HCT116 (cell line): Measurements from ENCODE around the gene GP1BA. TPM values are rescaled to one million over a fixed set of nuclear protein-coding genes. Genes with fewer than 3 reads are reported as not detected.

ENCODE experiments used
- ATAC-seq: fragments of 200-7000 bp; cut with Tn5 transposase; 2 replicates; pipeline ENCODE4 v1.9.1; 2020; ENCODE audit warnings: mild to moderate bottlenecking, moderate library complexity
- BruUV-seq: library from RNA; stranded (reverse); fragments of 400-500 nt; replicated peaks from 2 replicates; lab custom pipeline; 2021; lab: Mats Ljungman, UMichigan
- CTCF ChIA-PET: fragments of 300-600 bp; sonication (Branson Sonifier 250); formaldehyde crosslinking; loops from one replicate; lab custom pipeline; 2021; ENCODE audit warnings: antibody characterized with exemption; lab: Charles Lee
- POLR2A ChIA-PET: fragments of 300-600, 350-600 bp; sonication (Branson Sonifier 250); formaldehyde crosslinking; loops from one replicate; lab custom pipeline; 2021; ENCODE audit warnings: antibody characterized with exemption; lab: Charles Lee
- RAD21 ChIA-PET, 2 experiments: fragments of 300-600 bp; sonication (Branson Sonifier 250); formaldehyde crosslinking; loops; one replicate each; lab custom pipeline; 2023; ENCODE audit warnings: low total read pairs in 2 of 2; ENCODE audit not compliant: uncharacterized antibody in 2 of 2, unreplicated experiment in 2 of 2, low non-redundant PET in 1 of 2; lab: Charles Lee
- DNase-seq: peaks from one replicate; pipeline ENCODE4 v3.0.0-alpha.2; 2010; ENCODE audit warnings: low read depth, low spot score
- H2AFZ ChIP-seq: fragments of 200-600 bp; shearing (Covaris generic), sonication (generic); 2 replicates; pipeline ENCODE4 v1.6.1; 2017; ENCODE audit warnings: low read depth, mixed run types, mixed read lengths, antibody characterized with exemption, low read length; ENCODE audit not compliant: poor library complexity, severe bottlenecking
- H3K27ac ChIP-seq: 2 replicates; pipeline ENCODE4 v1.5.1; 2012; ENCODE audit warnings: low read depth, low read length
- H3K27me3 ChIP-seq: fragments of 200-600 bp; sonication (generic); 2 replicates; pipeline ENCODE4 v1.6.1; 2016; ENCODE audit warnings: mixed run types, low read length, mixed read lengths; ENCODE audit not compliant: insufficient read depth
- H3K36me3 ChIP-seq, 2 experiments: fragments of 200-500 bp in 1 of 2; fragments of 200-600 bp in 1 of 2; sonication (Bioruptor generic) in 1 of 2; sonication (generic) in 1 of 2; 2 replicates each; pipeline versions ENCODE4 v1.5.1 to v1.6.1; 2014 to 2016; ENCODE audit warnings: low read length in 2 of 2, inconsistent platforms in 1 of 2, mixed read lengths in 1 of 2, mixed run types in 1 of 2; ENCODE audit not compliant: insufficient read depth in 2 of 2, control insufficient read depth in 1 of 2
- H3K4me1 ChIP-seq, 2 experiments: fragments of 200-600 bp in 1 of 2; sonication (generic) in 1 of 2; 2 replicates each; pipeline versions ENCODE4 v1.5.1 to v1.6.1; 2012 to 2017; ENCODE audit warnings: low read length in 2 of 2, inconsistent platforms in 1 of 2, mild to moderate bottlenecking in 1 of 2, mixed read lengths in 1 of 2, mixed run types in 1 of 2, moderate library complexity in 1 of 2; ENCODE audit not compliant: insufficient read depth in 2 of 2, control insufficient read depth in 1 of 2
- H3K4me2 ChIP-seq: fragments of 200-600 bp; sonication (generic); 2 replicates; pipeline ENCODE4 v1.6.1; 2017; ENCODE audit warnings: mixed run types, low read length, mixed read lengths
- H3K4me3 ChIP-seq, 2 experiments: fragments of 200-600 bp in 1 of 2; sonication (generic) in 1 of 2; replicated peaks in 1 of 2; 2 replicates each; pipeline ENCODE4 v1.5.1; 2011 to 2016; ENCODE audit warnings: low read length in 2 of 2, control low read depth in 1 of 2, low read depth in 1 of 2, mild to moderate bottlenecking in 1 of 2, mixed read lengths in 1 of 2, mixed run types in 1 of 2
- H3K79me2 ChIP-seq: fragments of 200-600 bp; sonication (generic); 2 replicates; pipeline ENCODE4 v1.6.1; 2017; ENCODE audit warnings: mild to moderate bottlenecking, mixed run types, low read length, moderate library complexity, mixed read lengths; ENCODE audit not compliant: insufficient read depth
- H3K9ac ChIP-seq: fragments of 200-600 bp; sonication (generic); 2 replicates; pipeline ENCODE4 v1.6.1; 2016; ENCODE audit warnings: low read length, mixed read lengths
- H3K9me2 ChIP-seq: fragments of 200-600 bp; sonication (generic), shearing (Covaris generic); 2 replicates; pipeline ENCODE4 v1.6.1; 2017; ENCODE audit warnings: mixed run types, mild to moderate bottlenecking, moderate library complexity; ENCODE audit not compliant: insufficient read depth
- H3K9me3 ChIP-seq, 2 experiments: fragments of 200-500 bp in 1 of 2; fragments of 200-600 bp in 1 of 2; sonication (Bioruptor generic) in 1 of 2; sonication (generic) in 1 of 2; 2 replicates each; pipeline ENCODE4 v1.6.1; 2014 to 2017; ENCODE audit warnings: low read length in 2 of 2, mixed read lengths in 2 of 2, inconsistent platforms in 1 of 2, low read depth in 1 of 2, mild to moderate bottlenecking in 1 of 2, mixed run types in 1 of 2, moderate library complexity in 1 of 2; ENCODE audit not compliant: control insufficient read depth in 1 of 2, insufficient read depth in 1 of 2
- H4K20me1 ChIP-seq: fragments of 200-600 bp; sonication (generic), shearing (Covaris generic); 2 replicates; pipeline ENCODE4 v1.6.1; 2017; ENCODE audit warnings: mixed run types, mild to moderate bottlenecking, moderate library complexity; ENCODE audit not compliant: insufficient read depth
- CBX3 ChIP-seq: IDR thresholded peaks from 2 replicates; pipeline ENCODE4 v1.6.1; 2012; ENCODE audit warnings: low read depth
- CEBPB ChIP-seq: IDR thresholded peaks from 2 replicates; pipeline ENCODE4 v1.6.1; 2012; ENCODE audit warnings: low read depth
- CTCF ChIP-seq, 3 experiments: fragments of 200-600 bp in 1 of 3; sonication (generic) in 1 of 3; IDR thresholded peaks in 2 of 3; conservative IDR thresholded peaks in 1 of 3; 2 replicates each; pipeline ENCODE4 v1.5.1; 2012 to 2017; ENCODE audit warnings: low read depth in 2 of 3, low read length in 2 of 3, antibody characterized with exemption in 1 of 3, borderline replicate concordance in 1 of 3, control low read depth in 1 of 3, mild to moderate bottlenecking in 1 of 3, mixed read lengths in 1 of 3, mixed run types in 1 of 3, moderate library complexity in 1 of 3; ENCODE audit not compliant: insufficient read depth in 1 of 3
- ELF1 ChIP-seq: IDR thresholded peaks from 2 replicates; pipeline ENCODE4 v1.6.1; 2012; ENCODE audit warnings: low read depth, borderline replicate concordance
- EZH2phosphoT487 ChIP-seq: fragments of 200-600 bp; IDR thresholded peaks from 2 replicates; pipeline ENCODE4 v1.6.1; 2018; ENCODE audit warnings: antibody characterized with exemption, borderline replicate concordance
- FOSL1 ChIP-seq: IDR thresholded peaks from 2 replicates; pipeline ENCODE4 v1.6.1; 2012; ENCODE audit warnings: low read depth
- JUND ChIP-seq: IDR thresholded peaks from 2 replicates; pipeline ENCODE4 v1.6.1; 2012
- MAX ChIP-seq: IDR thresholded peaks from 2 replicates; pipeline ENCODE4 v1.6.1; 2012
- POLR2A ChIP-seq: IDR thresholded peaks from 2 replicates; pipeline ENCODE4 v1.7.0; 2011; ENCODE audit warnings: borderline replicate concordance; ENCODE audit not compliant: insufficient read depth, insufficient read length; ENCODE audit errors: extremely low read depth
- RAD21 ChIP-seq: IDR thresholded peaks from 2 replicates; pipeline ENCODE4 v1.6.1; 2012; ENCODE audit warnings: low read depth, mild to moderate bottlenecking
- REST ChIP-seq: IDR thresholded peaks from 2 replicates; pipeline ENCODE4 v1.6.1; 2012; ENCODE audit warnings: low read depth
- SIN3A ChIP-seq: IDR thresholded peaks from 2 replicates; pipeline ENCODE4 v1.6.1; 2012; ENCODE audit warnings: low read depth
- SP1 ChIP-seq: IDR thresholded peaks from 2 replicates; pipeline ENCODE4 v1.6.1; 2012; ENCODE audit warnings: low read depth
- SRF ChIP-seq: IDR thresholded peaks from 2 replicates; pipeline ENCODE4 v1.6.1; 2012; ENCODE audit warnings: low read depth
- TCF7L2 ChIP-seq: IDR thresholded peaks from 2 replicates; pipeline ENCODE4 v1.7.0; 2011; ENCODE audit warnings: borderline replicate concordance, inconsistent platforms; ENCODE audit not compliant: insufficient read depth, insufficient read length; ENCODE audit errors: extremely low read depth
- YY1 ChIP-seq: IDR thresholded peaks from 2 replicates; pipeline ENCODE4 v1.6.1; 2011; ENCODE audit warnings: low read length, low read depth, moderate library complexity, mild to moderate bottlenecking; ENCODE audit not compliant: insufficient replicate concordance; ENCODE audit errors: extremely low read depth
- ZBTB33 ChIP-seq: IDR thresholded peaks from 2 replicates; pipeline ENCODE4 v1.6.1; 2011; ENCODE audit warnings: mild to moderate bottlenecking, low read length, moderate library complexity; ENCODE audit not compliant: insufficient replicate concordance; ENCODE audit errors: extremely low read depth
- ZNF274 ChIP-seq: fragments of 200-500 bp; sonication (Bioruptor generic); IDR thresholded peaks from 2 replicates; pipeline ENCODE4 v1.6.1; 2014; ENCODE audit warnings: mild to moderate bottlenecking, low read depth, low read length, inconsistent platforms
- intact Hi-C: fragments of 100-400 bp; cut with micrococcal nuclease; formaldehyde crosslinking; loops from 2 replicates; pipeline ENCODE4 v1.10.0; 2022
- total RNA-seq: library from RNA; stranded (reverse); gene quantifications from one replicate; pipeline ENCODE4 v1.2.1, GENCODE V29; 2021; ENCODE audit not compliant: unreplicated experiment
- TF ChIP-seq, protein P1 (sequence below): IDR thresholded peaks from 2 replicates; pipeline ENCODE4 v1.6.1; 2012

The GP1BA gene
- total RNA-seq, 1 experiment from 2014 or later = not detected

- Histone ChIP-seq H4K20me1 (no peaks in the 10 kb centered on the region), H3K79me2 (no peaks in the 10 kb centered on the region), H3K36me3 (peaks cover 4 to 20% of the 10 kb centered on the region in 2 experiments; a peak in 3 of 4 replicates), H3K27me3 (no peaks in the 10 kb centered on the region), H3K4me3 (no peak within 1 kb of the TSS), H3K4me1 (peaks cover 10 to 14% of the 10 kb centered on the region in 2 experiments), H2AFZ (no peak within 1 kb of the TSS), H3K4me2 (no peak within 1 kb of the TSS), H3K27ac (no peak within 1 kb of the TSS), H3K9ac (no peak within 1 kb of the TSS), H3K9me3 (no peaks in the 10 kb centered on the region), H3K9me2 (no peaks in the 10 kb centered on the region)
- BruUV-seq = no TSS peak
- ChIA-PET RAD21 (no interaction called here), CTCF (interaction anchor here (1.0 kb wide), 1 partner anchor 110 kb away, joined by 3 read pairs; no protein-coding TSS in a partner anchor), POLR2A (no interaction called here)
- intact Hi-C loops = no loop called here
- ATAC-seq (no peak), DNase-seq (no peak)
- TF ChIP-seq MAX (no peak), POLR2A (no peak), SIN3A (no peak), ELF1 (no peak), REST (no peak), SP1 (no peak), CTCF (IDR thresholded peaks at IDR 0.05 in 2 of 3, conservative IDR thresholded peaks at IDR 0.05 in 1 of 3; ENCODE audit: borderline replicate concordance in 1 of 3, insufficient read depth in 1 of 3, low read depth in 2 of 3, low read length in 2 of 3) (no peak), JUND (no peak), RAD21 (no peak), ZBTB33 (no peak), ZNF274 (no peak), CBX3 (no peak), YY1 (no peak), EZH2phosphoT487 (no peak), SRF (no peak), TCF7L2 (no peak), CEBPB (no peak), FOSL1 (no peak)
- TF ChIP-seq, protein P1, sequence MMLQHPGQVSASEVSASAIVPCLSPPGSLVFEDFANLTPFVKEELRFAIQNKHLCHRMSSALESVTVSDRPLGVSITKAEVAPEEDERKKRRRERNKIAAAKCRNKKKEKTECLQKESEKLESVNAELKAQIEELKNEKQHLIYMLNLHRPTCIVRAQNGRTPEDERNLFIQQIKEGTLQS = no peak
Observed at GRCh38 chr17:4899341-4900230, 32.5 kb upstream of the GP1BA start, which contains the start of gene C17orf107. Gene C17orf107, plus strand, starts transcription at chr17:4899536. Its CDS starts 227 bp downstream, at chr17:4899763.
